CD4-positive, alpha-beta T cell (primary cell): ENCODE data around the gene UTF1. TPM values are rescaled to one million over a fixed set of nuclear protein-coding genes. Genes with fewer than 3 reads are reported as not detected.

Source experiments
- ATAC-seq: fragments of 200-7000 bp; cut with Tn5 transposase; one replicate; pipeline ENCODE4 v1.10.0; 2022; ENCODE audit warnings: mild to moderate bottlenecking; ENCODE audit not compliant: poor library complexity
- CTCF ChIA-PET: fragments of 350-600 bp; sonication (Branson Sonifier 250); formaldehyde crosslinking; loops from one replicate; lab custom pipeline; 2021; ENCODE audit warnings: antibody characterized with exemption, inconsistent platforms; lab: Charles Lee
- POLR2A ChIA-PET: fragments of 350-600 bp; sonication (Branson Sonifier 250); formaldehyde crosslinking; loops from one replicate; lab custom pipeline; 2021; ENCODE audit warnings: antibody characterized with exemption, inconsistent platforms; lab: Charles Lee
- DNase-seq, 14 experiments: peaks; one replicate each; pipeline ENCODE4 v3.0.0-alpha.2; 2013 to 2020; ENCODE audit warnings: mixed read lengths in 2 of 14
- H3K27ac ChIP-seq, 2 donors: one replicate each; pipeline versions ENCODE4 v1.5.1 to v1.7.0; 2013; ENCODE audit warnings: low read length in 2 of 2, low read depth in 1 of 2, mild to moderate bottlenecking in 1 of 2
- H3K27me3 ChIP-seq, 2 experiments: 1 replicate in 1 of 2; 2 replicates in 1 of 2; pipeline versions ENCODE4 v1.6.1 to v1.7.0; 2013; ENCODE audit warnings: low read length in 2 of 2, control low read depth in 1 of 2, mild to moderate bottlenecking in 1 of 2, moderate library complexity in 1 of 2; ENCODE audit not compliant: insufficient read depth in 2 of 2, control insufficient read depth in 1 of 2
- H3K36me3 ChIP-seq: one replicate; pipeline ENCODE4 v1.6.1; 2013; ENCODE audit warnings: low read length, control low read depth; ENCODE audit not compliant: insufficient read depth
- H3K4me1 ChIP-seq: one replicate; pipeline ENCODE4 v1.6.1; 2013; ENCODE audit warnings: low read length, control low read depth; ENCODE audit not compliant: insufficient read depth
- H3K4me3 ChIP-seq: one replicate; pipeline ENCODE4 v1.5.1; 2013; ENCODE audit warnings: mild to moderate bottlenecking, low read length, moderate library complexity
- H3K9me3 ChIP-seq, 2 experiments: 1 replicate in 1 of 2; 2 replicates in 1 of 2; pipeline versions ENCODE4 v1.6.1 to v1.7.0; 2013; ENCODE audit warnings: low read length in 2 of 2, mild to moderate bottlenecking in 2 of 2, control low read depth in 1 of 2, moderate library complexity in 1 of 2; ENCODE audit not compliant: control insufficient read depth in 1 of 2, insufficient read depth in 1 of 2
- H3K27ac Mint-ChIP-seq: one replicate; pipeline ENCODE4 v1.8.0; 2020; ENCODE audit warnings: mixed read lengths
- H3K27me3 Mint-ChIP-seq: one replicate; pipeline ENCODE4 v1.8.0; 2021; ENCODE audit warnings: mixed read lengths
- H3K36me3 Mint-ChIP-seq: one replicate; pipeline ENCODE4 v1.8.0; 2021; ENCODE audit warnings: low read depth, mixed read lengths
- H3K4me1 Mint-ChIP-seq: one replicate; pipeline ENCODE4 v1.8.0; 2021; ENCODE audit warnings: low read depth, mixed read lengths
- H3K4me3 Mint-ChIP-seq: one replicate; pipeline ENCODE4 v1.8.0; 2020; ENCODE audit warnings: mild to moderate bottlenecking, mixed read lengths
- H3K9me3 Mint-ChIP-seq: one replicate; pipeline ENCODE4 v1.8.0; 2020; ENCODE audit warnings: mixed read lengths
- intact Hi-C, 2 experiments: fragments of 100-400 bp; cut with DNase I in 1 of 2; cut with micrococcal nuclease in 1 of 2; formaldehyde crosslinking; loops; one replicate each; pipeline versions ENCODE4 v1.15.1 to v1.9.0; 2023 to 2025; cut with DNase I, micrococcal nuclease
- total RNA-seq, 174 experiments: library from RNA in 2 of 174; stranded (reverse) in 2 of 174; gene quantifications; one replicate each; pipeline ENCODE4 v1.2.3 and lab custom pipeline; 2021 to 2026
- TF ChIP-seq, protein P1 (sequence below): fragments of 200-600 bp; IDR thresholded peaks from one replicate; pipeline ENCODE4 v1.8.0; 2022; ENCODE audit warnings: antibody characterized with exemption, mild to moderate bottlenecking

UTF1 gene
- total RNA-seq, 2 experiments from 2014 or later = not detected

DNA sequence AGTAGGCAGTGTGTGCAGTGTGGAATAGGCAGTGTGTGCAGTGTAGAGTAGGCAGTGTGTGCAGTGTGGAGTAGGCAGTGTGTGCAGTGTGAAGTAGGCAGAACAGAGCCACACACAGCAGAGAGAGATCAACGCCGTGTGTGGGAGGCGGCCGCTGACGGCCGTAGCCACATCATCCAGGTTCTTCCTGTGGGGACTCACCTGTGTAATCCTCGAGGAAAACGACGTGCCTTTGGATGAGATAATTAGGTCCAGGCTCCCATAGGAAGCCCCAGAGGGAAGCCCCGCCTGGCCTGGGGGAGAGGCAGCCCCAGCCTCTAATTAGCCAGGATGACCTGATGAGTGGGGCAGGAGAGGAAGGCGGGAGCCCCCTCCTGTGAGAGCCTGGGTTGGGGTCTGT, 44.6 kb upstream of the UTF1 start:
- no peak for ATAC-seq
- POLR2A ChIA-PET = no interaction called here
- TF ChIP-seq, protein P1, sequence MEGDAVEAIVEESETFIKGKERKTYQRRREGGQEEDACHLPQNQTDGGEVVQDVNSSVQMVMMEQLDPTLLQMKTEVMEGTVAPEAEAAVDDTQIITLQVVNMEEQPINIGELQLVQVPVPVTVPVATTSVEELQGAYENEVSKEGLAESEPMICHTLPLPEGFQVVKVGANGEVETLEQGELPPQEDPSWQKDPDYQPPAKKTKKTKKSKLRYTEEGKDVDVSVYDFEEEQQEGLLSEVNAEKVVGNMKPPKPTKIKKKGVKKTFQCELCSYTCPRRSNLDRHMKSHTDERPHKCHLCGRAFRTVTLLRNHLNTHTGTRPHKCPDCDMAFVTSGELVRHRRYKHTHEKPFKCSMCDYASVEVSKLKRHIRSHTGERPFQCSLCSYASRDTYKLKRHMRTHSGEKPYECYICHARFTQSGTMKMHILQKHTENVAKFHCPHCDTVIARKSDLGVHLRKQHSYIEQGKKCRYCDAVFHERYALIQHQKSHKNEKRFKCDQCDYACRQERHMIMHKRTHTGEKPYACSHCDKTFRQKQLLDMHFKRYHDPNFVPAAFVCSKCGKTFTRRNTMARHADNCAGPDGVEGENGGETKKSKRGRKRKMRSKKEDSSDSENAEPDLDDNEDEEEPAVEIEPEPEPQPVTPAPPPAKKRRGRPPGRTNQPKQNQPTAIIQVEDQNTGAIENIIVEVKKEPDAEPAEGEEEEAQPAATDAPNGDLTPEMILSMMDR = no peak

DNA sequence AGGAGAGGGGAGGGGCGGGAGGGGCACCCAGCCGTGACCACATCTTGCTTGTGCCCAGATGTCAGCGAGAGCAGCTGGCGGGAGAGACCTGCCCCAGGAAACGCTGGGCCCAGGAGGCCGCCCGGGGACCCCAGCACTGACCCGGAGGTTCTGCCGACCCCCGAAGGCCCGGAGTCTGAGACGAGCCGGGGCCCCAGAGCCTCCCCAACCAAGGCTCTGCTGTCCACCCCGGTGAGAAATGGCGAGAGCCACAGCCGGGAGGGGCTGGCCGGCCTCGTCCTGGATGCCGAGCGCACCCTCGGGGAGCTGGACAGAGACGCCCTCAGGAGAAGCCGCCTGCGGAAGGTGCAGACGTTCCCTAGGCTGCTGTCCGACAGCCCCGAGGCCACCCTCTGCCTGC, 44.1 kb upstream of the UTF1 start:
- H3K36me3 Mint-ChIP-seq = no peaks in the 10 kb centered on the region
- H3K9me3 Mint-ChIP-seq = no peaks in the 10 kb centered on the region
- no peak for ATAC-seq
- H3K4me3 Mint-ChIP-seq = no peak overlapping the region
- Histone ChIP-seq H3K36me3 (no peaks in the 10 kb centered on the region), H3K4me1 (no peaks in the 10 kb centered on the region), H3K4me3 (no peak overlapping the region), H3K27me3 (peaks cover 0 to 3% of the 10 kb centered on the region in 2 experiments), H3K27ac (no peak overlapping the region), H3K9me3 (peaks cover 0 to 13% of the 10 kb centered on the region in 2 experiments)
- no peaks in the 10 kb centered on the region for H3K4me1 Mint-ChIP-seq
- H3K27me3 Mint-ChIP-seq = no peaks in the 10 kb centered on the region
- TF ChIP-seq, protein P1 = no peak
- ChIA-PET CTCF (no interaction called here), POLR2A (no interaction called here)
- intact Hi-C loops = no loop called here
- H3K27ac Mint-ChIP-seq = no peak overlapping the region
- DNase-seq = no peak

More for the DNA sequence above, 44.6 kb upstream of the UTF1 start:
- Mint-ChIP-seq H3K9me3 (no peaks in the 10 kb centered on the region), H3K4me3 (no peak overlapping the region), H3K36me3 (no peaks in the 10 kb centered on the region), H3K27ac (no peak overlapping the region), H3K27me3 (no peaks in the 10 kb centered on the region), H3K4me1 (no peaks in the 10 kb centered on the region)
- H3K27ac ChIP-seq = no peak overlapping the region
- H3K4me1 ChIP-seq = no peaks in the 10 kb centered on the region
- peaks cover 0 to 3% of the 10 kb centered on the region in 2 experiments for H3K27me3 ChIP-seq
- no peak overlapping the region for H3K4me3 ChIP-seq
- no peaks in the 10 kb centered on the region for H3K36me3 ChIP-seq
- peaks cover 0 to 13% of the 10 kb centered on the region in 2 experiments for H3K9me3 ChIP-seq
- intact Hi-C loops = no loop called here
- no peak for DNase-seq
- CTCF ChIA-PET = no interaction called here

DNA sequence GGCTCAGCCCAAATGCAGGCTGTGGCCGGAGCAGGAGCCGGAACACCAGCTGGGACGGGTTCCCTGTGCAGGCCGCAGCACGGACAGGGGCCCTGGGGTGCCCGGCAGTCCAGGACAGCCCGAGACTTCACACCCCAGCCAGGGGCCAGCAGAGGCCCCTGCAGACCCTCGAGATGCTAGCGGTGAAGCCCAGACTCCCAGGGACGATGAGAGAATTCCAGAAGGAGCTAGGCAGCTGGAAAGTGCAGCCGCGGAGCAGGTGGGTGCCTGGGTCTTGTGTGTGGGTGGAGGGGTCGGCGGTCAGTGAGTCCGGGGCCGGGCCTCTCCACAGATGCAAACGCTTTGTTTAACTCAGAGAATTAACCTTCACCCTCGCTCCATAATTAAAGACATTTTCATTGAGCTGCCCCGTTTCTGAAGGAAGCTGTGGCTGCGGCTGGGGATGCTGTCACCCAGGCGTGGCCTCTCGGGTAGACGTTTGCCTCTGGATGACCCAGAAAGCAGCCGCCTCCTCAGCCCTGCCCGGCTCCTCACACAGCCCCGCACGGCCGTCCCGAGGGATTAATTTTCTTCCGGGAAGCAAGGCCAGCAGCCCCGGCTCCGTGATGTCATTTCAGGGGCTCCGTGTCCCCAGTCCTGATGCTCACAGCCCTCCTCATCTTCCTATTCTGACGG, 43.5 kb upstream of the UTF1 start:
- ATAC-seq (no peak), DNase-seq (no peak)
- Histone ChIP-seq H3K4me1 (no peaks in the 10 kb centered on the region), H3K36me3 (no peaks in the 10 kb centered on the region), H3K27me3 (peaks cover 0 to 3% of the 10 kb centered on the region in 2 experiments), H3K9me3 (peaks cover 0 to 13% of the 10 kb centered on the region in 2 experiments), H3K27ac (no peak overlapping the region), H3K4me3 (no peak overlapping the region)
- ChIA-PET CTCF (no interaction called here), POLR2A (no interaction called here)
- H3K9me3 Mint-ChIP-seq = no peaks in the 10 kb centered on the region
- H3K27ac Mint-ChIP-seq = no peak overlapping the region
- TF ChIP-seq, protein P1 = no peak
- no peaks in the 10 kb centered on the region for H3K36me3 Mint-ChIP-seq
- no peaks in the 10 kb centered on the region for H3K27me3 Mint-ChIP-seq
- intact Hi-C loops = no loop called here
- H3K4me1 Mint-ChIP-seq = no peaks in the 10 kb centered on the region
- H3K4me3 Mint-ChIP-seq = no peak overlapping the region
